Eye (tissue), 1 donor: ENCODE measurements around the gene ADGRE1.
"Not testable (repeated sequence)": the region's sequence is repeated elsewhere in the genome, so short reads cannot be mapped to it uniquely, and the experiment has no call there.

Experiments used
- DNase-seq: peaks from one replicate; pipeline ENCODE4 v3.0.0-alpha.2; 2015

Gene ADGRE1, protein sequence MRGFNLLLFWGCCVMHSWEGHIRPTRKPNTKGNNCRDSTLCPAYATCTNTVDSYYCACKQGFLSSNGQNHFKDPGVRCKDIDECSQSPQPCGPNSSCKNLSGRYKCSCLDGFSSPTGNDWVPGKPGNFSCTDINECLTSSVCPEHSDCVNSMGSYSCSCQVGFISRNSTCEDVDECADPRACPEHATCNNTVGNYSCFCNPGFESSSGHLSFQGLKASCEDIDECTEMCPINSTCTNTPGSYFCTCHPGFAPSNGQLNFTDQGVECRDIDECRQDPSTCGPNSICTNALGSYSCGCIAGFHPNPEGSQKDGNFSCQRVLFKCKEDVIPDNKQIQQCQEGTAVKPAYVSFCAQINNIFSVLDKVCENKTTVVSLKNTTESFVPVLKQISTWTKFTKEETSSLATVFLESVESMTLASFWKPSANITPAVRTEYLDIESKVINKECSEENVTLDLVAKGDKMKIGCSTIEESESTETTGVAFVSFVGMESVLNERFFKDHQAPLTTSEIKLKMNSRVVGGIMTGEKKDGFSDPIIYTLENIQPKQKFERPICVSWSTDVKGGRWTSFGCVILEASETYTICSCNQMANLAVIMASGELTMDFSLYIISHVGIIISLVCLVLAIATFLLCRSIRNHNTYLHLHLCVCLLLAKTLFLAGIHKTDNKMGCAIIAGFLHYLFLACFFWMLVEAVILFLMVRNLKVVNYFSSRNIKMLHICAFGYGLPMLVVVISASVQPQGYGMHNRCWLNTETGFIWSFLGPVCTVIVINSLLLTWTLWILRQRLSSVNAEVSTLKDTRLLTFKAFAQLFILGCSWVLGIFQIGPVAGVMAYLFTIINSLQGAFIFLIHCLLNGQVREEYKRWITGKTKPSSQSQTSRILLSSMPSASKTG

DNA sequence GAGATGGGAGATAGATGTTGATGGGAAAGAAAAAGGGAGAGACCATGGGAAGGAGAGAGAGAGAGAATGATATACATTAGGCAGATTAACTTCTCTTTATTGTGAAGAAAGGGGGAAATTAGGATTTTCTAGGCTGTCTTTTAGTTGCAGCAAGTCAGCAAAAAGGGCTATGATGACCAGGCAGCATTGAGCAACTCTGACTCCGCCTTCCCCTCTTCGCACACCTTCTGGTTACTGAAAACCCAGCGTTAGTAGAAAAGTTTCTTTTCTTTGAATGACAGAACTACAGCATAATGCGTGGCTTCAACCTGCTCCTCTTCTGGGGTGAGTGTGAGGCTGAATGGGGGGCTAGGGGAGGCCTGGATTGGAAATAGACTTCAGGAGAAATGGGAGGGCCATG lies at the start of gene ADGRE1:
TSS of gene ADGRE1 (plus strand) at position 264 of the 400 bp plus-strand sequence. CDS start at position 294, 30 bp downstream.
- DNase-seq = no peak

DNA sequence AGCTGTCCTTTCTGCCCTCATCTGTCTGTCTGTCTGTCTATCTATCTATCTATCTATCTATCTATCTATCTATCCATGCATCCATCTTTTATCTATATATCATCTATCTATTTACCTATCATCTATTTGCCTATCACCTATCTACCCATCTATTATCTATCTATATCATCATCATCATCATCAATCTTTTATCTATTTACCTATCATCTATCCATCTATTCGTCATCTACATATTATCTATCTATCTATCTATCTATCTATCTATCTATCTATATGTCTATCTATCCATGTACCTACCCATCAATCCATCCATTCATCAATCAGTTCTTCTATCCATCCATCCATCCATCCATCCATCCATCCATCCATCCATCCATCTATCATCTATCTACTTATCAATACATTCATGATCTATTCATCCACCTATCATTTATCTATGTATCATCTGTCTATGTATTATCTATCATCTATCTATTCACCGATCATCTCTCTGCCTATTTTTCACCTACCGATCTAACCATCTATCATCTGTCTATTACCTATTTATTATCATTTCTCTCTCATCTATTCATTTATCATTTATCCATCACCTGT lies 49.2 kb upstream of the ADGRE1 start:
- DNase-seq = no peak

DNA sequence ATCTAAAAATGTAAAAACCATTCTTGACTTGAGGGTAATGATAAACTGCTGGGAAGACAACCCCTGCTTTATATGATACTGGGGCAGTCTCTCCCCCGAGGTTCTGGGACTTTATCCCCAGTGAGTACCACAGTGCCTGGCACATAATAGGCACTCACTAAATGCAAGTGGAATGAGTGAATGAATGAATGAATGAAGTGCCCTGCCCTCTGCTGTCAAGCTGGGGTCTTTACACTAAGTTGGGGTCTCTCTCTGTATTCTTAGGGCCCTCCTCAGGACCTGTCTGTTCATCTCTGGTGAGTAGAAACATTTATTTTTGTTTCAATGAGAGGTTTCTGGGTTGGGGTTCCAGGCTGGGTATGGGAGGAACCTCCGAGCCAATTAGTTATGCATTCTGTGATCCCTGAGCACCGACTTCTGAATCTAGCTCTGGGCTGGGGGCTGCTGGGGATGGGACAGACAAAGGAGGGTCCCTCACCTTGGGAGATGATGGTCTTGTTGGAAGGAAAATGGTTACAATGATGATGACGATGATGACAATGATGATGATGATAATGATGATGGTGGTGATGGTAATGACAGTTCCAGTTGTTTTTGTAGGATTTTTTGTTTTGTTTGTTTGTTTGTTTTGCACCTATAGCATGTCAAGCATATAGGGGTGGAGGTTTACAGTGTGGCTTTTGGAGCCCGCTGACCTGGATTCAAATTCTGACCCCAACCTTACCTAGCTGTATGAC lies 44.3 kb upstream of the ADGRE1 start:
- no peak for DNase-seq

DNA sequence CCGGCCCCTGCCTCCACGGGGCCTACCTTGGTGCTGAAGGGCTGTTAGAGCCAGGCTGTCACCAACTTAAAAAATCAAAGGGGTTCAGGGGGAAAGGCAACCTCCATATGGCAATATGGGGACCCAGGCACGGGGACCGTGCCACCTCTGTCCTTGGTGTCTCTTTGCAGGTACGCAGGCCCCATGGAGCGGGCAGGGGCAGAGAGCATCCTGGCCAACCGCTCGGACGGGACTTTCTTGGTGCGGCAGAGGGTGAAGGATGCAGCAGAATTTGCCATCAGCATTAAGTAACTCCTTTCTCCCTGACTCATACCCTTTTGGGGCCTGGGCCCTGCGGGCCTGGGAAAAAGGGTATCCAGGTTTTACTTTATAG lies 39.6 kb upstream of the ADGRE1 start:
- no peak for DNase-seq

DNA sequence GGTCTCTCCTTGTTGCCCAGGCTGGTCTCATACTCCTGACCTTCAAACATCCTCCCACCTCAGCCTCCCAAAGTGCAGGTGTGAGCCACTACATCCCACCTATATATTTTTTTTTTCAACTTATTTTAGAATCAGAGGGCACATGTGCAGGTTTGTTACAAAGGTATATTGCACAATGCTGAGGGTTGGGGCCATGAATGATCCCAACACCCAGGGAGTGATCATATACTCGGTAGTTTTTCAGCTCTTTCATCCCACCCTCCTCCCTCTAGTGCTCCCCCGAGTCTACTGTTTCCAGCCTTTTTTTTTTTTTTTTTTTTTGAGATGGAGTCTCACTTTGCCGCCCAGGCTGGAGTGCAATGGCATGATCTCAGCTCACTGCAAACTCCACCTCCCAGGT lies 38.4 kb upstream of the ADGRE1 start:
- DNase-seq = no peak

DNA sequence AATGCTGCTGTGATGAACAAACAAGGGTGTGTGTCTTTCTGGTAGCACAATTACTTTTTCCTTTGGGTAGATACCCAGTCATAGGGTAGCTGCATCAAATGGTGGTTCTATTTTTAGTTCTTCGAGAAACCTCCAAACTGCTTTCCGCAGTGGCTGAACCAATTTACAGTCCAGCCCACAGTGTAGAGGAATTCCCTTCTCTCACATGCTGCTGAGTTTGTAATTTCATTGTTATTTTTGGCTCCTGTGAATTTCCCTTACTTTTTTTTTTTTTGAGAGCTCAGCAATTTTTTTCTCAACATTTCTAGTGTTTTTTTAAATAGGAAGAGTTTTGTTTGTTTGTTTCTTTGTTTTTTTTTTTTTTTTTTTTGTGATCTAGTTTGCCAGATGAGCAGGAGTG lies 37.5 kb upstream of the ADGRE1 start:
- DNase-seq = no peak

DNA sequence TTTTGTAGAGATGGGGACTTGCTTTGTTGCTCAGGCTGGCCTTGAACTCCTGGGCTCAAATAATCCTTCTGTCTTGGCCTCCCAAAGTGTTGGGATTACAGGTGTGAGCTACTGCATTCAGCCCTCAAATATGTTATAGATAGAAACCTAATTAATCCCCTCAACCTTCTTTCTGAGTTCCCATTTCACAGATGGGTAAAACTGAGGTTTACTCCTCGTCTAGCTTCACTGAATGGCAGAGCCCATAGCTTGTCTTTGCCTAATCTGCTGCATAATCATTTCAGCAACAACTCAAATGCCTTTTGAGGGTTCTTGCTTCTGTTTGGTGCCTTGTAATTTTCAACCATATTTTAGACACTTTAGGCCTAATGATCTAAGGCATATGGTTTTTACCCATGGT lies 36.0 kb upstream of the ADGRE1 start:
- no peak for DNase-seq

DNA sequence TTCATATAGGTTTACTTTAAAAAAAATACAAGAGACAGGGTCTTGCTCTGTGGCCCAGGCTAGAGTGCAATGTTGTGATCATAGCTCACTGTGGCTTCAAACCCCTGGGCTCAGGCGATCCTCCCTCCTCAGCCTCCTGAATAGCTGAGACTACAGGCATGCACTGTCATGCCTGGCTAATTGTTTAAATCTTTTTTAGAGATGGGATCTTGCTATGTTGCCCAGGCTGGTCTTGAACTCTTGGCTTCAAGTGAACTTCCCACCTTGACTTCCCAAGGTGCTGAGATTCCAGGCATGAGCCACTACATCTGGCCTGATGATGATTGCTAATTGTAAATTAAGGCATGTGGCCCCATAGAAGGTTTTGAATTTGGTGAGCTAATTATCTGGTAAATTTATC lies 35.4 kb upstream of the ADGRE1 start:
- DNase-seq = no peak

DNA sequence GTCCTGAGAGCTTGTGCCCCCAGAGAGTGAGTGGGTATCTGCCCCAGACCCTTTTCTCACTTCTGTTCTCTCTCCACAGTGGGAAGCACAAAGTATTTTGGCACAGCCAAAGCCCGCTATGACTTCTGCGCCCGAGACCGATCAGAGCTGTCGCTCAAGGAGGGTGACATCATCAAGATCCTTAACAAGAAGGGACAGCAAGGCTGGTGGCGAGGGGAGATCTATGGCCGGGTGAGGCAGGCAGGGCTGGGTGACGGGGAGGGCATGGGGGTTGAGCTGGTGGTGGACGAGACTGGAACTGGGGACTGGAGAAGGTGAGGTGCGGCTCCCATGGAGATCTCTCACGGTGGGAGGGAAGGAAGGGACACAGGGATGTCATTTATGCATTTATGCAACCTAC lies 33.5 kb upstream of the ADGRE1 start:
- DNase-seq = no peak

DNA sequence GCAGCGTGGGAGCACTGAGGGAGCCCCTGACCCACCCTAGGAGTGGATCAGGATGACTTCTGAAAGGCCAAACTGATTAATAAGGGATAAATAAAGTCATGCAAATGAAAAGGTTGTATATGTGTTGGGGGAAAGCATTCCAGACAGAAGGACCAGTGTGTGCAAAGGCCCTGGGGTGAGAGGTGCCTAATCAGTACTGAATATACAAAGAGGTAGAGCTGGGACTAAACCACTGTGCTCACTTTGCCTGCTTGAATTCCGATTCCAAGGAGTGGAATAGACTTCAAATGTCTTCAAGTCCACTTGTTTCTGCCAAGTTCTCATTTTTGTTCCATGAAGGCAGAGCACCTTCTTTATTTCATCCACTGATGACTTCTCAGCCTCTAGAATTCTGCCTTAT lies 32.6 kb upstream of the ADGRE1 start:
- DNase-seq = no peak

DNA sequence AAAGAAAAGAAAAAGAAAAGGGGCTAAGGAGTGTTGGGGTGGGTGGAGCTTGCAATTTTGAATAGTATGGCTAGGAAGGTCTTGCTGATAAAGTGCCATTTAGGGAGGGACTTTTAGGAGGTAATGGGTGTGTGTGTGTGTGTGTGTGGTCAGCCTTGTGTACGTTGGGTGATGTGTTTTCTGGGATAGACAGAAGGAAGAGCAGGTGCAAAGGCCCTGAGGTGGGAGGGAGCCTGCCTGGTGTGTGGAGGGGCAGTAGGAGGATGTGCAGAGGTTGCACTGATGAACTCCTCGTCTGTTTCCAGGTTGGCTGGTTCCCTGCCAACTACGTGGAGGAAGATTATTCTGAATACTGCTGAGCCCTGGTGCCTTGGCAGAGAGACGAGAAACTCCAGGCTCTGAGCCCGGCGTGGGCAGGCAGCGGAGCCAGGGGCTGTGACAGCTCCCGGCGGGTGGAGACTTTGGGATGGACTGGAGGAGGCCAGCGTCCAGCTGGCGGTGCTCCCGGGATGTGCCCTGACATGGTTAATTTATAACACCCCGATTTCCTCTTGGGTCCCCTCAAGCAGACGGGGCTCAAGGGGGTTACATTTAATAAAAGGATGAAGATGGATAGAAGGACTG lies 30.5 kb upstream of the ADGRE1 start:
- DNase-seq = no peak

DNA sequence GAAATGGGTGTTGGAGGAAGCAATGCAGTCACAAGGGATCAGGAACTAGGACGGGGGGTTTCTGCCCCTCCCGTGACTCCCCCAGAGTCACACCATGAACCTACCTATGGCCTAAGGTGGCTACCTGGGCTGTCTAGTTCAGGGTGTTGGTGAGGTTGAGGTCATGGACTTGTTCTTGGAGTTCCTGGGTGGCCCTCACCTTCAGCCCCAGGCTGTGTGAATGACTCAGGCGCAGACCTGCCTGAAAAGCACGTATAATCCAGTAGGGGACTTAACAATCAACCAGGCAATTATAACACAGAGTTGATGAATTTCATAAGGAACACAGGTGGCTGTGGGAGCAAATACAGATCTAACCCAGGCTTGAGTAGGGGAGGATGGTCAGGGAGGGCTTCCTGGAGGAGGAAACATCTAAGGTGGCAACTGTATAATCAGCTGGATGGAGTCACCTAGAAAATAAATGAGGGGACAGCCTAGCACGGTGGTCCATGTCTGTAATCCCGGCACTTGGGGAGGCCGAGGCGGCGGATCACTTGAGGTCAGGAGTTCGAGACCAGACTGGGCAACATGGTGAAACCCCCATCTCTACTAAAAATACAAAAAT lies 25.6 kb upstream of the ADGRE1 start:
- DNase-seq = no peak

DNA sequence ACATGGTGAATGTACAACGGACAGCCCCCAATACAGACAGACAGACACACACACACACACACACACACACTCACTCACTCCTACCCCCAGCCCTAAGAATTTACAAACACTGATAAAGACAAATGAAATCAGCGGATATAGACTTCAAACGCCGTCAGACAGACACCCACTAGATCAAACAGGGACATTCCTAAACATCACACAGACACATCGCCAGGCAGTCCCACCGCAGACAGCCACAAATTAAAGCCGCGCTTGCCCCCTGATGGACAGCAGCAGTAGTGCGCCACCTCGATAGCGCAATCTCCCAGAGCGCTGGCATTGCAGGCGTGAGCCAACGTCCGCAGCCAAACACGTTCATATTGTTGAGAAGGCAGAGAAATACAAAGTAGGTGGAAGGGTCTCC lies 24.7 kb upstream of the ADGRE1 start:
- DNase-seq = peak; percentile 91

DNA sequence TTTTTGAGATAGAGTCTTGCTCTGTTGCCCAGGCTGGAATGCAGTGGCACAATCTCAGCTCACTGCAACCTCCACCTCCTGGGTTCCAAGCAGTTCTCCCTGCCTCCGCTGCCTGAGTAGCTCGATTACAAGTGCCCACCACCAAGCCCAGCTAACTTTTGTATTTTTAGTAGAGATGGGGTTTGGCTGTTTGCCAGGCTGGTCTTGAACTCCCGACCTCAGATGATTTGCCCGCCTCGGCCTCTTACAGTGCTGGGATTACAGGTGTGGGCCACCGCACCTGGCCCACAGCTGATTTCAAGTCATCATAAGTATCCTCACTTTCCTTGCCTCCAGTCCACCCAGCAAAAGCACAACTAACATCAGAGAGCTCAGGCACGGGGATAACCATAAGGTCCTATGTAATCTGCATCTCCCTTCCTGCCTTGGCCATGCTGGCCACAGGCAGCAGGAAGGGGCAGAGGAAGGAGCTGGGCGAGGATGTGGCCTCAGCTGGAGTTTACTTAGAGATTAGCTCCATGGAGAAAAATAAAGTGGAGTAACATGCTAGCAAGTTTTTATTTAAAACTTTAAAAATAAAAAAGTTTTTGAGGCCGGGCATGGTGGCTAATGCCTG lies 22.9 kb upstream of the ADGRE1 start:
- no peak for DNase-seq

DNA sequence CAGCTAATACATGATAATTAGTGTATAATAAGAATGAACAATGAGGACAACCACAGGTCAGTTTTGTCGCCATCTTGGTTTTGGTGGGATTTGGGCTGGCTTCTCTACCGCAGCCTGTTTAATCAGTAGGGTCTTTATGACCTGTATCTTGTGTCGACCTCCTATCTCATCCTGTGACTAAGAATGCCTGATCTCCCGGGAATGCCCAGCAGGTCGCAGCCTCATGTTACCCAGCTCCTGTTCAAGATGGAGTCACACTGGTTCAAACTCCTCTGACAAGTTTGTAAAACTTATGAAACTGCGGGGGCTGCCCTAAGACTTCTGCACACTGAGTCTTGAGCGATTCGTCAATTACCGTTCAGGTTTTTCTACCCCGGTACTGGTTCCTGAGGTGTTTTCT lies 21.5 kb upstream of the ADGRE1 start:
- DNase-seq = no peak

DNA sequence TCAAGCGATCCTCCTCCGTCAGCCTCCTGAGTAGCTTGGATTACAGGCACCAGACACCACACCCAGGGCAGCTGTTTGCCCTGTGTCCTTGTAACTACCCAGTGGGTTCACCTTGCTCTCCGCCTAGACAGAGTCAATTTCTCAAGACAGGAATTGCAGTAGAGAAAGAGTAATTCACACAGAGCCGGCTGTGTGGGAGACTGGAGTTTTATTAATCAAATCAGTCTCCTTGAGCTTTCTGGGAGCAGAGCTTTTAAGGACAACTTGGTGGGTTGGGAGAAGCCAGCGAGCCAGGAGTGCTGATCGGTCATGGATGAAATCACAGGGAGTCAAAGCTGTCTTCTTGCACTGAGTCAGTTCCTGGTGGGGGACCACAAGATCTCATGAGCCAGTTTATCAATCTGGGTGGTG lies 20.6 kb upstream of the ADGRE1 start:
- DNase-seq = no peak

DNA sequence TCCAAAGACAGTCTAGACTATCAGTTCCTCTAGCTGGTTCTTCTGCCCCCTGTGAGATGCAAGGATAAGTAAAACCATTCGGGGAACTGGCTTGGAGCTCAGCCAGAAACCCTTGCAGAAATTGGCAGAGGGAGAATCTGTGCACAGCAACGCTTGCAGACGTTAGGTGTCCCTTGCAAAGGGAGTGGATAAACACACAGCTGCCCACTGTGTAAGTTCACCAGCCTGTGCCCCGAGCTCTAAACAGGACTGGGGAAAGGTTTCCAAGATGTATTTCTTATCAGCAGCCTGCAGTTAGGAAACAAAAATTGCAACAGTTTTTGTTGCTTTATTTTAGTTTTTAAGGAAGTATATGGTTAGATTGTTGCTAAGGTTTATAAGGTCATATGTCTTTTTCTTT lies 19.0 kb upstream of the ADGRE1 start:
- DNase-seq = no peak

DNA sequence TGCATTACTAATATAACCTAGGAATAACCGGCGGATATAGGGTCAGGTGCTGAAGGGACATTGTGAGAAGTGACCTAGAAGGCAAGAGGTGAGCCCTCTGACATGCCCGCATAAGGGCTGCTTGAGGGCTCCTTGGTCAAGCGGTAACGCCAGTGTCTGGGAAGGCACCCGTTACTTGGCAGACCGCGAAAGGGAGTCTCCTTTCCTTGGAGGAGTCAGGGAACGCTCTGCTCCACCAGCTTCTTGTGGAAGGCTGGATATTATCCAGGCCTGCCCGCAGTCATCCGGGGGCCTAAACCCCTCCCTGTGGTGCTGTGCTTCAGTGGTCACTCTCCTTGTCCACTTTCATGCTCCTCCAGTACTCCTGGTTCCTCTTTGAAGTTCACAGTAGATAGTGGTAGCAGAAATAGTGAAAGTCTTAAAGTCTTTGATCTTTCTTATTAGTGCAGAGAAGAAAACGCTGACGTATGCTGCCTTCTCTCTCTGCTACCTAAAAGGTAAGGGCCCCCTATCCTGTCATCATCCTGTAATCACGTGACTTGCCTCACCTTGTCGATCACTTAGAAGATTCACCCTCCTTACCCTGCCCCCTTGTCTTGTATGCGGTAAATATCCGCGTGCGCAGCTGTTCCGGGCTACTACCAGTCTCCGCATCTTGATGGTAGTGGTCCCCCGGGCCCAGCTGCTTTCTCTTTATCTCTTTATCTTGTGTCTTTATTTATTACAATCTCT lies 18.1 kb upstream of the ADGRE1 start:
- DNase-seq = not testable (repeated sequence)

DNA sequence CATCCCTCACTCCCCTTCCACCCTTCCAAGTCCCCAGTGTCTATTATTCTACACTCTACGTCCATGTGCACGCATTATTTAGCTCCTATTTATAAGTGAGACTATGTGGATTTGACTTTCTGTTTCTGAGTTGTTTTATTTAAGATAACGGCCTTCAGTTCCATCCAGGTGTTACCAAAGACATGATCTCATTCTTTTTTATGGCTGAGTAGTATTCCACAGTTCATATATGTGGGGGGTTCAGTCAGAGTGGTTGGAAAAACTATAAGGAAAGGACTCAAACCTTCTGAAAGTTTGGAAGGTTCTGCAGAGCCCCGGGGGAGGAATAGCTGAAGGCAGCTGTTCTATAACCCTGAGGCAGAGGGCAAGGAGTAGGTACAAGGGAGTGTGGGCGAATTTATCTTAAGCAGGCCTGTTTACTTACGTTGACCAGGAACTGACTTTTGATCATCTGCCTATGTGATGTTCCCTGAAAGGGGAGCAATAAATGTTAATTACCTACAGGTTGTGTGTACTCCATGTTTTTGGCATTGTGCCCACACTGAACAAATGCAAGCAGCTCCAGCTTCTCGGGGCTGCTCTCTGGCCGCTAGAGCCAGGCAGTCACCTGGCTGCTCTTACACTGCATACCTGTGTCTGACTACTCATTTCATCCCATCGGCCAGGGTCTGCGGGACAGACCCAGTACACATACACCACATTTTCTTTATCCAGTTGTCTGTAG lies 13.5 kb upstream of the ADGRE1 start:
- no peak for DNase-seq

DNA sequence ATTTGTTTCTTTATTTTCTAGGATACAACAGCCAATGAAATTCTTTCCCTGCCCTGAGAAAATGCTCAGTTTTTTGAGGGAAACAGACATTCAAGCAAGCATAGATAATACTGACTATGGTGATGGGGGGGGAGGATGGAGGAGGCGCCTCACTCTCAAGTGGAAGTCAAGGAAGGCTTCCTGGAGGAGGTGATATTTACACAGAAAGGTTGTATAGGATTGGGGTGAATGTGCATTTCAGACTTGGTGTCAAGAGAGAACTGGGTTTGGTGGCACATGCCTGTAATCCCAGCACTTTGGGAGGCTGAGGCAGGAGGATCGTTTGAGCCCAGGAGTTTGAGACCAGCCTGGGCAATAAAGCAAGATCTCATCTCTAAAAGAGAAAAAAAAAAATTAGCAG lies 12.2 kb upstream of the ADGRE1 start:
- DNase-seq = no peak
